ENCODE results near the gene PPFIBP2.

PPFIBP2 gene

DNA sequence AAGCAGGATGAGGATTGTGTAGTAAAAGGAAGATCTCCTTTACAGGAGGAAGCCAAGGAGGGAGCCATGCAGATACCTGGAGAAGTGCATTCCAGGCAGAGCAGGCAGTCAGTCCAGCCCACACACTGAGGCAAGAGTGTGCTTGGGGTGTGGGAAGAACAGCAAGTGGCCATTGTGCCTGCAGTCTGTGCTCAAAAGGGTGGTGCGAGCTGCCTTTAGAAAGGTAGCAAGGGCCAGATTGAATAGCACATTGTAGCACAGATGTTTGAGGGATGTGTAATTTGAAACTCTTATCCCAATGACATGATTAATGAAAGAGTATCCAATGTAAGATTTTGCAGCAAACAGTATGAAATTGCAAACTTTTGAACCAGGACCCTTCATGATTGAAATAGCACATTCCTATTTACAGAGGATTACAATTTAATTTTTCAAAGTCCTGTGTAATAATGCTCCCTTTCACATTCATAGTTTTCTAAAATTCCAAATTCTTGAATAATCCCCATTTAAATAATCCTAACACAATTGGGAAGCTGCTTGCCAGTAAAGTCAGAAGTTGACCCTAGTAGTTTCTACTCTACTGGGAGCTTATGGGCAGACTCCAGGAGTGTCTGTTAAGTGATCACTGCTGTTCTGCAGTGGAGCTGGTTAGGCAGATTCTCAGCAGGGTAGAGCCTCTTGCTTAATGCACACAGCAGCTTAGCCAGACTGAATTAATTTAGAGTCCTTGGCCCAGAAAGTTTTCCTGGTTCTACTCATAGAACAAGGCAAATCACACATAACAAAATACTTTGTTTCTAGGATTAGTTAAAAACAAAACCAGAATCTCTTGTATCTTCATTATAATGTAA, 81.4 kb downstream of the PPFIBP2 start:
- no peak overlapping the region for H3K27ac ChIP-seq

GRCh38 chr11:7595951-7596350, 82.2 kb downstream of the PPFIBP2 start:
- TF ChIP-seq ZFX (IDR thresholded peaks at IDR 0.05), result no peak
- TF ChIP-seq CTCF (conservative IDR thresholded peaks at IDR 0.05), result no peak
- no peak overlapping the region for H3K27ac ChIP-seq

More for the DNA sequence above, 81.4 kb downstream of the PPFIBP2 start:
- TF ChIP-seq CTCF (conservative IDR thresholded peaks at IDR 0.05), result no peak

- H3K27ac ChIP-seq, result peak overlapping the region; percentile 60
- TF ChIP-seq CTCF (conservative IDR thresholded peaks at IDR 0.05), result no peak
- TF ChIP-seq ZFX (IDR thresholded peaks at IDR 0.05), result no peak
Measured at GRCh38 chr11:7596975-7597391, 83.2 kb downstream of the PPFIBP2 start.

GRCh38 chr11:7597620-7598019, 83.8 kb downstream of the PPFIBP2 start:
- H3K27ac ChIP-seq, result peak overlapping the region; percentile 60
- TF ChIP-seq CTCF (conservative IDR thresholded peaks at IDR 0.05), result no peak
- no peak for TF ChIP-seq ZFX (IDR thresholded peaks at IDR 0.05)

DNA sequence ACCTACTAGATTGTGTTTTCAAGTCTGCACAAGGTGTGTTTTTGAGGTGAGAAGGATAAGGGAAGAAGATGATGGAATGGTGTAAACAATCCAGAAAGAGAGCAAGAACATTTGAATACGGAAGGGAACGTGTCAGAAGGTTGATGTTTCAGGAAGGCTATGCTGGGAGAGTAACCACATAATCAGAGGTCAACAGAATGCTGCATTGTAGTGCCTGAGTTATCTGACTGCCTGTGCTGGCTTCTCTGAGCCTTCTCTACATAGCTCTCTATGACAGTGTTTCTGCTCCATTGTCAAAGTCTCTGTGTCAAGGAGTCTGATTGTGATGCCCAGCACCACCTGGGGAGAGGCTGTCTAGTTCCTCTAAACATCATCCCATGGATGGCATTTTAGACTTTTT, 85.4 kb downstream of the PPFIBP2 start:
- TF ChIP-seq CTCF (conservative IDR thresholded peaks at IDR 0.05), result no peak
- no peak for TF ChIP-seq ZFX (IDR thresholded peaks at IDR 0.05)
- H3K27ac ChIP-seq, result no peak overlapping the region

DNA sequence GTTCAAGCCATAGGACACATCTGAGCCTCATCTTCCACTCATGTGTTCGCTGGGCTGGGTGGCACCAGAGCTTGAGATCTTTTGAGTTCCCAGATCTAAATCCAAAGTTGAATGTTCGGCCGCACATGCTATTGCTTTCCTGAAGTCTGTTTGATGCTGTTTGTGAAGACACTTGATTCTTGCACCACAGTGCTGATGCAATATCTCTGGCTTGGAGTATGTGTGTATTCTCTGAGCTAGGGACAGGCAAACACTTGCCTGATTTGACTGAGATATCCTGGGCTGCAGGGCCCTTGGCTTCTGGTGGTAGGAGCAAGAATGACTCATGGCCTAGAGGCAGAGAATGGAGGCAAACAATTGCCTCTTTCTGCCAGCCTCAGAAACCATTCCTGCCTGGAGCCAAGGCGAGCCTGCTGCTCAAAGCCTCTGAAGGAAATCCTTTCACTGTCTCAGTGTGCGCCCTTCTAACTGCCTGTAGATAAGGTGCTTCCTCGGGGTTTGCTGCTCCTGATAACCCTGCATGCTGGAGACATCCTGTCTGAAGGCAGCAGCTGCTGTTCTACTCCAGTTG, 86.5 kb downstream of the PPFIBP2 start:
- no peak for TF ChIP-seq ZFX (IDR thresholded peaks at IDR 0.05)
- no peak for TF ChIP-seq CTCF (conservative IDR thresholded peaks at IDR 0.05)
- no peak overlapping the region for H3K27ac ChIP-seq

DNA sequence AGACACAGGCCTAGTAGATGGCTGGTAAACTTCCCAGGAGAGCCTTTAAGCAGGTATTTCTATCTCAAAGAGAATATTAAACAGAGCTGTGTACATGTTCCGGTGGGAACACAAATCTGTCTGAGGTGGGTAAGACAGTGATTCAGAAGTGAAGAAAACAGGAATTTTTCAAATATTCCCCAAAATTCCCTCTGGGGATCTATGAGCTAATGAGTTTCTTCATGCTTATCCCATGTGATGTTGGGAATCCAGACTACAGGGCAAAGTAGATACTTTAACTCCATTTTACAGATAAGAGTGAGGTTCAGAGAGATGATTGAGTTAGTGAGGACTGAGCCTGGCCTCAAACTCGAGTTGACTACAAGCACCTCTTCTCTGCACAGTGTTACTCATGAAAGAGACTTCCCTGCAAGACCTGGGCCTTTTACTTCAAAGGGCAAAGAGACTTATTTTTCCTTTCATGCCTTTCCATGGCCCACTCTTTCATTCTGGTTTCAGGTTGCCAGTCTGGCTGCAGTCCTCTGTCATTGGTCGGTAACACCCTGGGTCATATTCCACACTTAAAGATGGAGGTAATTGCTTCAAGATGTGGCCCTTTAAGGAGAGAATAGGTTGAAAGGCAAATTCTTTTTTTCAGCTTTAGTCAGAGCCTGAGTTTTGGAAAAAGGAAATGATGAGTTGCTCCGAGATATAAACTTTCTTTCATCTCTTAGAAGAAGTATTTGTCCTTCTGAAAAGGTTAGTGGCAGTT, 89.4 kb downstream of the PPFIBP2 start:
- TF ChIP-seq ZFX (IDR thresholded peaks at IDR 0.05) (no peak), CTCF (conservative IDR thresholded peaks at IDR 0.05) (no peak)
- H3K27ac ChIP-seq, result no peak overlapping the region
